Mucosa of descending colon (tissue), 3 donors: ENCODE measurements around the gene MYL4. TPM values are rescaled to one million over a fixed set of nuclear protein-coding genes. Genes with fewer than 3 reads are reported as not detected.
"Not testable (repeated sequence)": the region's sequence is repeated elsewhere in the genome, so short reads cannot be mapped to it uniquely, and the experiment has no call there.

ENCODE experiments used
- ATAC-seq: fragments of 200-7000 bp; cut with Tn5 transposase; one replicate; pipeline ENCODE4 v1.9.1; 2020; ENCODE audit warnings: mild to moderate bottlenecking, moderate library complexity
- DNase-seq, 3 donors: peaks; one replicate each; pipeline ENCODE4 v3.0.0-alpha.2; 2020
- H3K36me3 ChIP-seq: fragments of 200-600 bp; one replicate; pipeline ENCODE4 v1.8.0; 2021; ENCODE audit warnings: low read depth, mild to moderate bottlenecking
- H3K4me1 ChIP-seq: fragments of 200-600 bp; one replicate; pipeline ENCODE4 v1.8.0; 2021; ENCODE audit warnings: low read depth, mild to moderate bottlenecking
- H3K4me3 ChIP-seq: fragments of 200-600 bp; one replicate; pipeline ENCODE4 v1.8.0; 2021; ENCODE audit warnings: mild to moderate bottlenecking
- H3K9me3 ChIP-seq: fragments of 200-600 bp; one replicate; pipeline ENCODE4 v1.8.0; 2021; ENCODE audit warnings: mild to moderate bottlenecking
- CTCF ChIP-seq: fragments of 200-600 bp; IDR thresholded peaks from one replicate; pipeline ENCODE4 v1.8.0; 2022; ENCODE audit warnings: antibody characterized with exemption, mild to moderate bottlenecking
- intact Hi-C, 2 donors: fragments of 100-400 bp; cut with DNase I in 1 of 2; cut with micrococcal nuclease in 1 of 2; formaldehyde crosslinking; loops; one replicate each; pipeline versions ENCODE4 v1.11.0 to v1.11.1; 2022; cut with DNase I, micrococcal nuclease
- total RNA-seq, 3 donors: library from RNA; stranded (reverse); fragmentation: NEBNext Ultra II Directional in 2 of 3; extraction: Animal tissue kit (Norgen Biotek cat#: 25700) in 2 of 3; gene quantifications; one replicate each; pipeline versions ENCODE4 v1.2.1 to v1.2.4, GENCODE V29; 2021 to 2023
- donor health status: DM: no; HTN: no; CAD: no; lungs with moderate emphysema.
- donor health status: DM: no; HTN: no; CAD: no.
- donor health status: DM: no; HTN: yes; CAD: no.

Gene MYL4
- total RNA-seq, 3 donors from 2014 or later, result 0.49 to 1.4 TPM; not detected in 1

DNA sequence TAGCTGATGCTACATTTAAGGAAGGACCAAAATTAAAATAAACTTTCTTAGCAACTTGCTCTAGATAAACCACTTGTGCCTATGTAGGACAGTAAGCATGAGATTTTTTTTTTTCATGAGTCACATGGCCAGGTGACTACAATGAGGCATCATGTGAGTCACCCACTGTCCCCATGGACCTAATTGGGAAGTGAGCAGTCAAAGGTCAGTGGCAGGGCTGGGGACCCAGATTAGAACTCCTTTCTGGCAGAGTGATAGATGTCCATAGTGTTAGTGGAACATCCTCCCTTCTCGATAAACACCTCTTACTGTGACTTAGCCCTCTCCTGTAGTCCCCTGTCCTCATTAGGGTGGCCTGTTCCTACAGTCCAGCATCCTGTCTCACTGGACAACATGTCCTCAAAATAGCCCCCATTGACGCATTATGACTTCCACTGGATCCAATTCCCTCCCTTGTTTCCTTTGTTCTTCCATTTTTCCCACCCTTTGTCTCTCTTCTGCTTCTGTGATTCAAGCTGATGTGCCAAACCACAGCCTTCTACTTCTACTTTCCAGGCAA lies 56.9 kb downstream of the MYL4 start:
- Histone ChIP-seq H3K36me3 (no peaks in the 10 kb centered on the region), H3K9me3 (no peaks in the 10 kb centered on the region), H3K4me1 (peaks cover 16% of the 10 kb centered on the region), H3K4me3 (no peak overlapping the region)
- intact Hi-C loops, result no loop called here
- ATAC-seq (peak; percentile 81), DNase-seq (no peak)
- no peak for TF ChIP-seq CTCF

GRCh38 chr17:47266782-47267181 lies 57.6 kb downstream of the MYL4 start:
- intact Hi-C loops, result no loop called here
- DNase-seq (no peak), ATAC-seq (no peak)
- Histone ChIP-seq H3K36me3 (no peaks in the 10 kb centered on the region), H3K9me3 (no peaks in the 10 kb centered on the region), H3K4me3 (no peak overlapping the region), H3K4me1 (peaks cover 16% of the 10 kb centered on the region)
- TF ChIP-seq CTCF, result no peak

- H3K4me1 ChIP-seq, result peaks cover 16% of the 10 kb centered on the region
- no peak for TF ChIP-seq CTCF
- intact Hi-C loops, result no loop called here
- DNase-seq, result no peak
- H3K9me3 ChIP-seq, result no peaks in the 10 kb centered on the region
- no peak for ATAC-seq
- H3K4me3 ChIP-seq, result no peak overlapping the region
- H3K36me3 ChIP-seq, result no peaks in the 10 kb centered on the region
Observed at GRCh38 chr17:47267354-47267828, 58.2 kb downstream of the MYL4 start.

DNA sequence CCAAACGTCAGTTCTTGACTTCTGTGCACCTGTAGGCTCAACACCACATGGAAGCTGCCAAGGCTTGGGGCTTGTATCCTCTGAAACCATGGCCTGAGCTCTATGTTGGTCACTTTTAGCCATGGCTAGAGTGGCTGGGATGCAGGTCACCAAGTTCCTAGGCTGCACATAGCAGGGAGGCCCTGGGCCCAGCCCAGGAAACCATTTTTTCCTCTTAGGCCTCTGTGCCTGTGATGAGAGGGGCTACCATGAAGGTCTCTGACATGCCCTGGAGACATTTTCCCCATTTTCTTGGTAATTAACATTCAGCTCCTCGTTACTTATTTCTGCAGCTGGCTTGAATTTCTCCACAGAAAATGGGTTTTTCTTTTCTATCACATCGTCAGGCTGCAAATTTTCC lies 59.8 kb downstream of the MYL4 start:
- H3K4me1 ChIP-seq, result peaks cover 16% of the 10 kb centered on the region
- H3K36me3 ChIP-seq, H3K9me3 ChIP-seq, DNase-seq, ATAC-seq, intact Hi-C loops, H3K4me3 ChIP-seq: not testable (repeated sequence)

GRCh38 chr17:47269561-47270280 lies 60.6 kb downstream of the MYL4 start:
- H3K4me3 ChIP-seq, intact Hi-C loops, DNase-seq, ATAC-seq, H3K36me3 ChIP-seq, H3K9me3 ChIP-seq: not testable (repeated sequence)
- peaks cover 16% of the 10 kb centered on the region for H3K4me1 ChIP-seq

DNA sequence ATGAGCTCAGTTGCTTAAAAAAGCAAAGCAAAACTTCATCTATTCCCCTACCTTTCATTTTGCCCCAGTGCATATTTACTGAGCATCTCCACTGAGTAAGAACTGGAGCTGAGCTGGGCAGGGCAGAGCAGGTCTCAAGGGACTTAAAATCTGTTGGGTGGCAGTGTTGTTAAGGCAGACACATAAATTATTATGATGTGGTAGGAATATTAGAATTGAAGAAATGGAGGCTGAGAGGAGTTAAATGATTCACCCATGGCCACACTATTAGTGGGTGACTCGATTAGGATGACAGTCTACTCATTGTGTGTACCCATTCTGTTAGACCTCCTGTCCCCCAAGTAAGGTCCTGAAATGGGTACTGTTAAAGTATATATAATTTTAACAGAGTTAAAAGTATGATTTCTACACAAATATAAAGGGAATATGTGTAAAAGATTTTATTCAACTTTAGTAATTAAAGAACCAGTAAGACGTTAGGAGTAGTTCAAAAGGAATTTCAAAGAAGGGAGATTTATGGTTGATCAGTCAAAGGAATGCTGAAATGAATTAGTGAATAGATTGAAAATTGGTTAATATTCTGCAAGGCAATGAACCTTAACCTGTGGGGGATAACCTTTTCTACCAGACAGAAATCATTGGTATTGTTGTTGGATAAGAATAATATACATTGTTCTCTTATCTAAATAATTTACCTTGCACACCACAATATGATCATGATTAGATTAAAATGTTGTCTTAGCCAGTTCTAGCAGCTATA lies 62.0 kb downstream of the MYL4 start:
- Histone ChIP-seq H3K4me1 (peaks cover 21% of the 10 kb centered on the region), H3K4me3 (no peak overlapping the region), H3K9me3 (no peaks in the 10 kb centered on the region), H3K36me3 (no peaks in the 10 kb centered on the region)
- ATAC-seq (no peak), DNase-seq (no peak)
- no peak for TF ChIP-seq CTCF
- intact Hi-C loops, result no loop called here
